GM20000 (cell line): ENCODE measurements around the gene GTF3C4.

ENCODE experiments used
- DNase-seq: peaks from one replicate; pipeline ENCODE4 v3.0.0; 2012; ENCODE audit warnings: low spot score
- TF ChIP-seq, protein P1 (sequence below): IDR thresholded peaks from 2 replicates; pipeline ENCODE4 v1.5.1; 2012; ENCODE audit warnings: mild to moderate bottlenecking, control low read depth; ENCODE audit errors: extremely low read depth, missing control alignments

Gene GTF3C4

DNA sequence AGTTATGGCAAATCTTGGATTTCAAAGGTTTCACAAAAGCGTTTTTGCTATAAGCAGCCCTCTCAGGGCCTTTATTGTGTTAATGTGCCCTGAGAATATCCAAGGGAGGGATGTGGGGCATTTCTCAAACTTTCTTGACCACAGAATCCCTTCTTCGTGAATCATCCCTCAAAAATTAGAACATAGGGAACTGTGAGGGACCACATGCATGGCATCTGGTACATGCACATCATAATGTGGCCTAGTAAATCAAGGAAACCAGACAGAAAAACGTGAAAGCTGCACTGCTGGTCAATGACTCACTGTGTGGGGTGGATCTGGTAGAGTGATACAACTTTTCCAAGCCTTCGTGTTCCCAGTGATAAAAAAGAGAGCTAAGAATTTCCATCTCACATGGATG is 22.9 kb upstream of the GTF3C4 start:
- no peak for DNase-seq
- TF ChIP-seq, protein P1, sequence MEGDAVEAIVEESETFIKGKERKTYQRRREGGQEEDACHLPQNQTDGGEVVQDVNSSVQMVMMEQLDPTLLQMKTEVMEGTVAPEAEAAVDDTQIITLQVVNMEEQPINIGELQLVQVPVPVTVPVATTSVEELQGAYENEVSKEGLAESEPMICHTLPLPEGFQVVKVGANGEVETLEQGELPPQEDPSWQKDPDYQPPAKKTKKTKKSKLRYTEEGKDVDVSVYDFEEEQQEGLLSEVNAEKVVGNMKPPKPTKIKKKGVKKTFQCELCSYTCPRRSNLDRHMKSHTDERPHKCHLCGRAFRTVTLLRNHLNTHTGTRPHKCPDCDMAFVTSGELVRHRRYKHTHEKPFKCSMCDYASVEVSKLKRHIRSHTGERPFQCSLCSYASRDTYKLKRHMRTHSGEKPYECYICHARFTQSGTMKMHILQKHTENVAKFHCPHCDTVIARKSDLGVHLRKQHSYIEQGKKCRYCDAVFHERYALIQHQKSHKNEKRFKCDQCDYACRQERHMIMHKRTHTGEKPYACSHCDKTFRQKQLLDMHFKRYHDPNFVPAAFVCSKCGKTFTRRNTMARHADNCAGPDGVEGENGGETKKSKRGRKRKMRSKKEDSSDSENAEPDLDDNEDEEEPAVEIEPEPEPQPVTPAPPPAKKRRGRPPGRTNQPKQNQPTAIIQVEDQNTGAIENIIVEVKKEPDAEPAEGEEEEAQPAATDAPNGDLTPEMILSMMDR = no peak

GRCh38 chr9:132647806-132648205 is 22.5 kb upstream of the GTF3C4 start:
- TF ChIP-seq, protein P1 = no peak

GRCh38 chr9:132648283-132648682 is 22.0 kb upstream of the GTF3C4 start:
- TF ChIP-seq, protein P1 = no peak
- no peak for DNase-seq

More at GRCh38 chr9:132647806-132648205, 22.5 kb upstream of the GTF3C4 start:
- no peak for DNase-seq

- TF ChIP-seq, protein P1 = no peak
- no peak for DNase-seq
Measured at GRCh38 chr9:132648685-132649084, 21.6 kb upstream of the GTF3C4 start.

GRCh38 chr9:132651259-132651658 is 19.0 kb upstream of the GTF3C4 start:
- TF ChIP-seq, protein P1 = no peak
- DNase-seq = no peak

DNA sequence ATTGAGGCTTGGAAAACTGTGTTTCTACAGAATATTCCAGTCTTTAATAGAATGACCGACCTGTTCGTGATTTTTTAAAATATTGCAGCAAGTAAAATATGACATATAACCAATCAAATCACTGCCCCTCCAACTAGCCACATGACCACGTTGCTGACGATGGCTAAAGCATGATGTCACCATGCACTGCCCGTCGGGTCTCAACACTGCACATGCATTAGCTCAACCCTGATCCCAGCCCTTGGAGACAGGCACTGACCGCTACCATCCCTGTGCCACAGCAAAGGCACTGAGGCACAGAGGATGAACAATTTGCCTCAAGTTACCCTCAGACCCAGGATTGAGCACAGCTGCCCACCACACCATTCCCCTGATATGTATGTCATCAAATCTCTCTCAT is 14.0 kb upstream of the GTF3C4 start:
- DNase-seq = no peak
- TF ChIP-seq, protein P1 = no peak

- no peak for DNase-seq
- TF ChIP-seq, protein P1 = no peak
Measured at GRCh38 chr9:132662152-132662945, 7.9 kb upstream of the GTF3C4 start.
